ENCODE results near the gene NFAT5.

GRCh38 chr16:69532641-69533455, 32.9 kb upstream of the NFAT5 start:
- TF ChIP-seq SUZ12 (IDR thresholded peaks at IDR 0.05; ENCODE audit: extremely low read depth, insufficient read depth, insufficient read length) (no peak), YY1 (IDR thresholded peaks at IDR 0.05; ENCODE audit: insufficient read depth, insufficient read length) (no peak)

All from NT2/D1 (cell line).